Frontal cortex (tissue), 4 donors: ENCODE results near the gene UVSSA. TPM values are rescaled to one million over a fixed set of nuclear protein-coding genes. Genes with fewer than 3 reads are reported as not detected.
"Not testable (repeated sequence)": the region's sequence is repeated elsewhere in the genome, so short reads cannot be mapped to it uniquely, and the experiment has no call there.

Experiments used
- DNase-seq, 2 donors: peaks; one replicate each; pipeline ENCODE4 v3.0.0; 2012; ENCODE audit warnings: low spot score in 2 of 2
- FAIRE-seq: peaks from 2 replicates; lab custom pipeline; 2012; peaks lifted over from hg19 to GRCh38; lab: Jason Lieb, UNC
- total RNA-seq: library from RNA; depleted of rRNA; stranded (reverse); fragments of >200 nt; gene quantifications from one replicate; pipeline ENCODE4 v1.2.3, GENCODE V29; 2014
- donor health status: control.
- donor health status: control.
- donor health status: control.

Gene UVSSA
- total RNA-seq, 1 donor from 2014 or later, result 5.3 TPM

GRCh38 chr4:1413204-1413663 lies 66.2 kb downstream of the UVSSA start:
- DNase-seq (peak in 1 of 2 donors; percentile 19), FAIRE-seq (no peak)

- DNase-seq (no peak), FAIRE-seq (no peak)
These were observed 66.9 kb downstream of the UVSSA start for GRCh38 chr4:1413687-1414479.

- DNase-seq (no peak), FAIRE-seq (no peak)
These were observed 68.0 kb downstream of the UVSSA start for GRCh38 chr4:1414831-1415680.

DNA sequence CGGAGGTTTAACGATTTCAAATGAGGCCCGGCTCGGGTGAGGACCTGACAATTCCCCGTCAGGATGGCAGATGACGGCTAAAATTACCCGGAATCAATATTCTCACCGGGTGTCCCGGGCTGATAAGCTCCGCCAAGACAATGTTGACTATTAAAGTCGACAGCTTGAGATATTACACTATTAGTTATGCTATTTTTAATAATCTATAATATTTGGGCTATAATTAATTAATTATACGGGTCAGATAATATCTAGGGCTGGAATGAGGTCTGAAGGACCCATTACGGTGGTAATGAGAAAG lies 68.6 kb downstream of the UVSSA start:
- no peak for FAIRE-seq
- no peak for DNase-seq

GRCh38 chr4:1416051-1416947 lies 69.3 kb downstream of the UVSSA start:
- FAIRE-seq (no peak), DNase-seq (no peak)

GRCh38 chr4:1416948-1417260 lies 69.9 kb downstream of the UVSSA start:
- DNase-seq (no peak), FAIRE-seq (no peak)

GRCh38 chr4:1417522-1418390 lies 70.7 kb downstream of the UVSSA start:
- DNase-seq (no peak), FAIRE-seq (no peak)

- DNase-seq (no peak), FAIRE-seq (no peak)
These were observed 71.7 kb downstream of the UVSSA start for GRCh38 chr4:1418494-1419285.

DNA sequence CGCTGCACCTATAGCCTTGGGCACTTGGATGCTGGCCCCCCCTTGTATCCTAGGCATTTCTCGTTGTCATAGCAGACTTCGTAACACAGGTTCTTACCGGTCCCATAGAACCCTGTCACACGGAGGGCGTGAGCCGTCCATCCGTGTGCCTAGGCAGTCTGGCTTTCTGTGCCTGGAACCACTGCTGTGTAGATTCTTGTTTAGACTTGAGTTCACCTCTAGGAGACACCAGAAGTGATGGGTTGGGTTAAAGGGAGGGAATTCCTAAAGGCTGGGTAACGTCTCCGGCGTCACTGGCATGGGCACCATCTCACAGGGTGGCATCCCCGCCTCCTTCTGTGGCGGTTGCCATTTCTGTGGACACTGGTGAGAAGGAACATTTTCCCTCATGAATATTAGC lies 72.7 kb downstream of the UVSSA start:
- FAIRE-seq (no peak), DNase-seq (no peak)

DNA sequence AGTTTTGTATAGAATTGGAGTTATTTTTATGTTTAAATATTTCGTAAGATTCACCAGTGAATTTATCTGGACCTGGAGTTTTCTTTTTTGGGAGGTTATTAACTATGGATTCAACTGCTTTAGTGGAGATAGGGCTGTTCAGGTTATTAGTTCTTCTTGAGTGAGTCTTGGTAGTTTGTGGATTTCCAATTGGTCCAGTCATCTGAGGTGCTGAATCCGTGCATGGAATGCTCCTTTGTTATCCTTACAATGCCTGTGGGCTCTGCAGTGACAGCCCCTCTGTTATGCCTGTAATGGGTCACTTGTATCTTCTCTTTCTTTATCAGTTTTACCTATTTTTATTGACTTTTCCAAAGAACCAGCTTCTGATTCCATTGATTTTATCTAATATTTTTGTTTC lies 74.6 kb downstream of the UVSSA start:
- DNase-seq (no peak), FAIRE-seq (no peak)

GRCh38 chr4:1427010-1427409 lies 80.0 kb downstream of the UVSSA start:
- DNase-seq, result no peak
- FAIRE-seq, result no peak

GRCh38 chr4:1443688-1444172 lies 96.7 kb downstream of the UVSSA start:
- FAIRE-seq, DNase-seq: not testable (repeated sequence)

Other genes with a start within 250 kb of the UVSSA start
- 3.3 TPM for gene RNF212, start 233.6 kb upstream of the UVSSA start, total RNA-seq
- gene SPON2, start 174.6 kb upstream of the UVSSA start, total RNA-seq, result 6.1 TPM
- 224 TPM for gene CTBP1, start 98.1 kb upstream of the UVSSA start, total RNA-seq
- gene MAEA, start 57.3 kb upstream of the UVSSA start, total RNA-seq, result 31.4 TPM
- not detected for gene NKX1-1, start 59.2 kb downstream of the UVSSA start, total RNA-seq